HG03520 (cell line): ENCODE measurements around the gene CAMK4.

ENCODE experiments used
- ATAC-seq: cut with Tn5 transposase; IDR thresholded peaks from one replicate; pipeline ENCODE4 v1.9.1; 2021; ENCODE audit warnings: mild to moderate bottlenecking, moderate library complexity; ENCODE audit not compliant: unreplicated experiment

CAMK4 gene

DNA sequence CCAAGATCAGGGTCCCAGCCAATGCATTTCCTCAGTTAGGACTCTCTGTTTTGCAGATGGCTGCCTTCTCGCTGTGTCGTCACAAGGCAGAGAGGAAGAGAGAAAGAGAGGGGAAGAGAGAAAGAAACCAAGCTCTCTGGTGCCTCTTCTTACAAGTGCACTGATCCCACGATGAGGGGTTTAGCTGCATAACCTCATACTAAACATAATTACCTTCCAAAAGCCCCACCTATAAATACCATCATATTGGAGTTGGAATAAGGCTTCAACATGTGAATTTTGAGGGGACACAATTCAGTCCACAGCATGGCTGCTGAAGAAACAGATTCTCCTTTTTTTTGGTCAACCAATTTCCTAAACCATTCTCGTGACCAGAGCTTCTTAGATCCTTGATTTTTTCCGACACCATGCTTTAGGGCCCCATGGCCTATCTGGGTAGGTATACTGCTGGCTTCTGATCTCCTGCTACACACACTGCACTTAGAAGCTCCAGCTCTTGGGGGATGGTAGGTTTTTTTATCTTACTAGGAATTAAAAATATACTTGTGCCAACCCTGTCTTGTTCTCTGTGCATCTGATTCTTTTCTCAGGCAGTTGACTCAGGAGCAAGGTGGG is 5.1 kb downstream of the CAMK4 start:
- ATAC-seq: no peak

DNA sequence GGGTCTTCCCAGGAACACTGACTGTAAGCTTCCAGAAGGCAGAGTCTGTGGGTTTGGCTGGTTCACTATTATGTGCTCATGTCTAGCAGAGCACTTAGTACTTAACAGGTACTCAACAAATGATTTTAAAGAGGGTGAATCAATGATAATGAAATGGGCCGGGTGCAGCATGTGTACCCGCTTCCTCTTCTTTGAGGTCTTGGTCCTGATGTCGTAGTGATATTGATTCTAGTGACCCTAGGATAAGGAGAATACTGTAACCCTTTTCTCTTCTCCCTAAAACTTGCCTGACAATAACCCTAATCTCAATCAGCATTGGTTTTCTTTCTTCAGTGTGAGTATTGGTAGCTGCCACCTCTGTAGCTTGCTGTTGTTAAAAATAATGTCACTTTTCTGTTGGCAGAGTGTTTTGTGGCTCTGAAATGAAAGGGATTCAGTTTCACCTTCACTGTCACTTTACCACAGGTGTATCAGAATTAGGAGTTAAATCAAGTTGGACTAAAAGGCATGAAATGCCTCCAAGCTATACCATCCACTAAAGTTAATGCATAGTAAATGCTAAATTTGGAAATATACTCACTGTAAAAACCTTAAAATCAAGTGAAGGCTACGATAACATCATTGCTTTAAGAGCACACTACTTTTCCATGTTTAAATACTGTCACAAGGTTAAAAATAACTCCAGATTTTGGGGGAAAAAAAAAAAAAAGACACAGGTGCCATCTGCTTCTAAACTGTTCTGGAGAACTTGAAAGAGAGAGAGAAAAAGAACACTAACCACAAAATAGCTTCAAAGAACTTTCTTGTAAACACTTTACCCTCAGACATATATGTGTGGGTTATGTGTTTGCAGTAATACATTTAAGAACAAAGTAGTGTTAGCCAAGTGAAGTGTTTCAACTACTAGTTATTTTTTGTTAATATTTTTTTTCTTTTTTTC is 6.0 kb downstream of the CAMK4 start:
- no peak for ATAC-seq

DNA sequence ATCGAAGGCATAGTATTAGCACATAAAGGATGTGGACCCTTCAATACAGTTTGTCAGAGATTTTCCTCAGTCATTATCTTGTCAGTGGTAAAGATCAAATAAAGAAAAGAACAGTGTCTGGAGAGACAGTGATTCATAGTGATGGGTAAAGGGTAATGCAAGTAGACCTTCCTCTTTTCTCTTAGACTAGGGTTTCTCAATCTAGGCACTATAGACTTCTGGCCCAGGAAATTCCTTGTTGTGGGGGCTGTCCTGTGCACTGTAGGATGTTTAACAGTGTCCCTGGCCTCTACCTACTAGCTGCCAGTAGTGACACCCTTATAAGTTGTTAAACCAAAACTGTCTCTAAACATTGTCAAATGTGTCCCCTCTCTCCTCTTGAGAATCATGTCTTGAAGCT is 6.9 kb downstream of the CAMK4 start:
- no peak for ATAC-seq

DNA sequence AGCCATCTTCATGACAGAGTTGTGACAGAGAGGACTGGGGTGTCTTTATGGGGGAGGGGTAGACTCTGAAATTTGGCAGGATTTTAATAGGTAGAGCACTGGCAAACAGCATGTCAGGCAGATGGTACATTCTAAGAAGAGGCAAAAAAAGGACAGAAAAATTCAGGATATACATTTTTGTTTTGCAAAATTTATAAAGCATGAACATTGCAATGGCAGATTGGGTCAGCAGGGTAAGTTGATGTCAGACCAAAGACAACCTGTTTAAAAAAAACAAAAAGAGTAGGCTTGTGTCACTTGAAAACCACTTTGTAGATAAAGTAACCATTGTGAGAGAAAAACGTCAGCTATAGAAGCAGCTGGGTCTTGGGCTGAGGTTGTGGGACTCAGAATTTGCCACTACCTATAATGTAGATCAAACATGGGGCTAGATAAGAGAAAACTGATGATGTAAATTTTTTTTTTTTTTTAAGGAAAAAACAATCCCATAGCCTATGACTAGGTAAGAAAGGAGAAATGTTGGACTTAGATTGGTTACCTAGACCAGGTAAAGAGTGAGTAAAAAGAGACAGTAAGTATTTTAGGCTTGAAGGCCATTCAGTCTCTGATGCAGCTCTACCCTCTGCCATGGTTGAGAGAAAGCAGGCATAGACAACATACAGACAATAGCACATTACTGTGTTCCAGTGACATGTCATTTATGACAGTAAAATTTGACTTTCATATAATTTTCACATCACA is 8.3 kb downstream of the CAMK4 start:
- no peak for ATAC-seq

DNA sequence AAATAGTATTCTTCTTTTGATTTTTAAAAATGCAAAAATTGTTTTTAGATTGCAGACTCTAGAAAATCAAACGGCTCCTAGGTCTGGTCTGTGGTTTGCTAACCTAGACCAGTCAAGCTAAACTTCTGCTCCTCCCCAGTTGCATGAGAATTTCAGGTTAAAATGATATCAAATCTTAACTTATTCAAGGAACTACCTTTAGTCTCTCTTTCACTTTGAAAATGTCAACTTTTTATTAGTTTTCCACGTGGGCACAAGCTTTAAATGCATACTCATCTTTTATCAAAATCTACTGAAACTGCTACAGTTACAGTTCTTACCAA is 8.8 kb downstream of the CAMK4 start:
- no peak for ATAC-seq

DNA sequence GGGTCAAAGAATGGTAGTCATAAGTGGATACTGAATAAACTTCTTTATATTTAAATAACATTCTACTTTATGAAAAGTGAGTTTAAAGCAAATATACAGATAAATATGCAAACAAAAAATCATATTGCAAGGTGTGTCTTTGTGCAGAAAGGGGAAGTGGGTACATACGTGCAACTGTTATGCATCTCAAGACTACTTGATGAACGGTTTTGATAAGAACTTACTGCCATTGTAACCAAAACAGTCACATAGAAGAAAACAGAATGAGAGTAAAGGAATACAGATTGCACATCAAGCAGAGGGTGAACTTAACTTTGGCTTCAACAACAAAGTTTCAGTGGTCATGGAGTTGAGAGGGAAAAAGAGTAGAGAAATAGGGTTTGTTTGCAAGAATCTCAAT is 9.9 kb downstream of the CAMK4 start:
- ATAC-seq: peak; percentile 35

DNA sequence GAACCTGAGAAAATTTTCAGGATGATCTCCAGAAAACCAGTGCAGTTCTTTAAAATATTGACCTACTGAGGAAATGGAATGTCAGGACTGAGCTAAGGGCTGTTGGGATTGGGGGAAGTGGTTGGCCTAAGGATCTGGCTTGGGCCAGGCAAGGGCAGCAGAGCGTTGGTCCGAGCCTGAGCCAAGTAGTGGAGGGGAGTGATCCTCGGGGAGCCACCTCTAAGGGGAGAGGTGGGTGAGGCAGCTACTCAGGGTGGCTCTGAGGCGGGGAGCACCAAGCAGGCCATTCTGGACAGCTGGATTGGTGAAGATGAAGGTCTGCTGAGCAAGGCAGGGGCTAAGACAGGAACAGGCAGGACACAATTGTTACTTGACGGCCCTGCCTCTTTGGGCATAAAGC is 11.5 kb downstream of the CAMK4 start:
- no peak for ATAC-seq

DNA sequence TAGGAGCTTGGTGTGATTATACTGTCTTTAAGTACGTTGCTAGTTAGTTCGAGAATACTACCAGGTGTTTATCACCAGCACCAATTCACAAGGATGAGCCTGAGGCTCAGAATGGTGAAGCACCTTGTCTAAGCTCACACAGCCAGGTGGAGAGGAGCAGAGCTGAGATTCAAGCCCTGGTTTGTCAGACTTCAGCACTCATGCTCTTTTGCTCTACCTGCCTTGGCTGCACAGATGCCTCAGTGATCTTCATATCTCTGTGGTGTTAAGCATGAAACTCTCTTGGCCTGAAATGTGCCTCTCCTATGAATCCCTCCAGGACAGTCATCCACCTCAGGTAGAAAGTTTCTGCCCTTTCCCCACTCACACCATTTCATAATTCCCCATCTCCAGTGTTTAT is 12.2 kb downstream of the CAMK4 start:
- no peak for ATAC-seq

DNA sequence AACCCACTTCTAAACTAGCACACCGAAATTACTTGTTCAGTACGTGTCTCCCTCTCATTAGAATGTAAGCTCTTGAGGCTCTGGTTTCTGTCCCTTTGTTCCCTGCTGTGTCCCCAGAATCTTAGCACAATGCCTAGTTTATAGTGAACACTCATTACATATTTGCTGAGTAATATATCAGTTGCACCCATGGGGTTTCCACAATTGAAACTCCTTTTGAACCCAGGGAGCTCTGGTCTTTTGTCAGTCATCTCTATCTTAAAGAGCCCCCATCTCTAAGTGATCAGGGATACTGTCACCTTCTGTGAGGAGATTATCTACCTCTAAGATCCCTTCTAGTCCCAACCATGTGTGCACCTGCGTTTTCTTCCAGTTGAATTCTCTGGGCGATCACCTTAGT is 12.8 kb downstream of the CAMK4 start:
- ATAC-seq: no peak

DNA sequence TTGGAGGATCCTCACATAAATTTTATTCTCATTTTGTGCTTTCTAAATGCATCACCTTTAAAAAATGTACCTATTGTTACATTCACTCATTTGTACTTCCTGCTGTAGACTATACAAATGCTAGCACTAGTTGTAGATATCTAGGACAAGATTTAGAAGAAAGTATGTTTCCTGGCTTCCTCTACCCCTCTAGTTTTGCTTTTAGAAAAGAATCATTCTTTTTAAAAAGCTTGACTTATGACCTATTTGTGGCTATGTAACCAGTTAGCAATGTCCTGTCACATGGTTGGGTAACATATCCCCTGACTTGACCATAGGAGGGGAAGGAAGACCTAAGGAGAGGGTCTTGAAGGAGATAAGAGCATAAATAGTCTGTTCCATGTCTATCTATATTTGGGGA is 13.3 kb downstream of the CAMK4 start:
- no peak for ATAC-seq

DNA sequence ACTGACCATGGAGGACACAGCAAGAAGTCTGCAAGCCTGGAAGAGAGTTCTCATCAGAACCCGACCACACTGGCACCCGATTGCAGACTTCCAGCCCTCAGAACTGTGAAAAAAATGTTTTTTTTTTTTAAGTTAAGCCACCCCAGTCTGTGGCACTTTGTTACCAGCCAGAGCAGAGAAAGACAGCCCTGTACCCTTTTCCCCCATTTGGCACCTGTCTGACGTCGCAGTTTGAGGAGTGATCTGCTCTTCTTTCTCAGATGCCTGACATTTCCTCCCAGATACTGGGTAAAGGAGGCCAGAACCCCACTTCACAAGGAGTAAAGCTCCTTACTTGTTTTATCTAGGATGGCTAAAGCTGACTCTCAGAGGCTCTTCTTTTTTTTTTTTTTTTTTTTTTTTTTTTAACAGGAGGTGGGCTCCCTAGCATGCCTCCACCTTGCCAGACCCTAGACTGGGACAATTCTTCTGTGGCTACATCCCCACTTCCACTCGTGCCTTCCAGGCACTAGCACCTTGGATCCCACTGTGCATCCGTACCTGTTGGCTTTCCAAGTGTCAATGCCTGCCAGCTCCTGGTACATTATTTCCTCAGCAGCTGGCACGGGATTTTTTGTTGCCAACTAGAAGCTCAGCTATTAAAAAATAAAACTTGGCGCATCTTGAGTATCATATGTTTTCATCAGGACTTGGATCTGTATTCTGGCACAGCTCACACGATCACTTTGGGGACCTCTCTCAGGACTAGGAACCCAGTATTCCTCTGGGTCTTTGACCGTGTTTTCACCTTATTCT is 14.4 kb downstream of the CAMK4 start:
- no peak for ATAC-seq

DNA sequence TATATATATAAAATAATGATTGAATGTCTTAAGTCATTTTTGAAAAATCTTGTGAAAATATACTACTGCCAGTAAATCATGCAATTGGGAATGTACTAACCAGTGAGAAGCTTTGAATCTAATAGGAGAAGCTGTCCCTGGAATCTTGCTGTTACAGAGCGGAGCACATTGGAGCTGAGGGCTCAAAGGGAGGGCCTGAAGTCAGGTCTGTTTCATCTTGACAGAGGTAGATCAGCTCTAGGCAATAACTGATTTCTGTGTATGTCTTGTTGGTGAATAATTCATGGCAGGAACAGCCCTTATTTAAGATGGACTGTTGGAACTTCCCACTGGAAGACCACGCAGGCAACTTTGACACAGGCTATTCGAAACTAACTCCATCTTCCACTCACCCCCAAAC is 17.5 kb downstream of the CAMK4 start:
- no peak for ATAC-seq

DNA sequence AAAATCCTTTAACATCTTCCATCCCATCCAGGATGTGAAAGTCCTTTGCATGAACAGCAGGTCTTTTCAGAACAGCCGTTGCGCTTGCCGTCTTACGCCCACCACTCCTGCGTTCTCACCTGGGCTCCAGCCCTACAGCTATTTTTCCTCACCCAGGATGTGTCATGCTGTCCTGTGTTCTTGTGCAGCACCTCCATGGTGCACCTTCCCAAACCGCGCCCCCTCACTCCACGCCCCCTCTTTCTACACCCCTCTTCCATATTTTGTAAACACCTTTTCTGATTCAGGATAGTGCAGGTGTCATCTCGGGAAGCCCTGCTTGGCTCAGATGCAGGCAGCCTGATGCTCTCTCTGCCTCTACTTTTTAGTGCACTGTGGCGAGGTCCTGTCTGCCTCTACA is 18.4 kb downstream of the CAMK4 start:
- ATAC-seq: no peak

DNA sequence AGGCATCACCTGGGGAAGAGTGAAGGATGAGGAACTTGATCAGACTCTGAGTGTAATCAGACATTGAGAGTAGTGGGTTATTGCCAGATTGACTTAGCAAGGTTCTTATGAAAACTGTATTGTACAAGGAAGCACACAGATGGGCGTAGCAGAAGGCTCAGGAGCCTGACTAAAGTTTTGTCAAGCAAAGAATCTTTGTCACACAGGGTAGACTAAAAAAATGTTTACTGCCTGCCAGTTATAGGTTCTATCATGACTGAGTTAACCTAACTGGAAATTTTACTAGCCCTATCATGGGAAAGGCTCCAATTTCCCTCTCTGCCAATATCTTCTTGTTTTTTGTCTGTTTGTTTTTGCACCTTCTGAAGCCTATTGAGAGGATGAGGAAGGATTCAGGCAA is 19.1 kb downstream of the CAMK4 start:
- ATAC-seq: no peak

DNA sequence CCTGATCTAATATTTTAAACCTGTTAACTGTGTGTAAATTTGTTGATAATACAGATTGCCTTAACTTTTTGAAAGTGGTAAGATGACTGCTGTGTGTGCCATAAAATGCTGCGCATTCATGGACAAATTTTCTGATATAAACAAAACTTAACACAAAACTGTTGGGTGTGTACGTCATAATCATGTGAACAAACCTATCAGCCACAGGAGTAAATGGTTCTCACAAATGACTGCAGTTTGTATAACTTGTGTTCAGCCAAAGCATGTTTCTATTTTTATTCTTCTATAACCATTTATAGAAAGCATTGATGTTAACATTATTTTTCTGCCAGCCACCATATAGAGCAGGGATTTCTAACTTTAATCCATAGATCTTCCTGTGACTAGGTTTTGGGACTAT is 21.5 kb downstream of the CAMK4 start:
- no peak for ATAC-seq

DNA sequence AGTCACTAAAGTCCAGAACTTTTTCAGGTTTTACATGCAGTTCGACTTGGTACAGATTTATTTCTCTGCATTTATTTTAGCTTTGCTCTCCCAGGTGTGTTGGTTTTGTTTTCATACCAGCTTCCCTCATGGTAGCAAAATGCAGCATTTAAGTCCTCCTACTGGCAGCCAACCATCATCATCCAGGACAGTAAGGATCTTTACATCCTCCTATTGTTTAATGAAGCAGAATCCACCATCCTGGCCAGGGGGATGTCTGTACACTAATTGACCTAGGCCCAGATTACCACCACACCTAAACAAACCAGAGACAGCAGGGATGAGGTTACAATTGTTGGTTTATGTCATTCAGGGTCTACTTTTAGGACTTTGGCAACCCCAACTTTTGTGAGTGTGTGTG is 22.3 kb downstream of the CAMK4 start:
- ATAC-seq: no peak

DNA sequence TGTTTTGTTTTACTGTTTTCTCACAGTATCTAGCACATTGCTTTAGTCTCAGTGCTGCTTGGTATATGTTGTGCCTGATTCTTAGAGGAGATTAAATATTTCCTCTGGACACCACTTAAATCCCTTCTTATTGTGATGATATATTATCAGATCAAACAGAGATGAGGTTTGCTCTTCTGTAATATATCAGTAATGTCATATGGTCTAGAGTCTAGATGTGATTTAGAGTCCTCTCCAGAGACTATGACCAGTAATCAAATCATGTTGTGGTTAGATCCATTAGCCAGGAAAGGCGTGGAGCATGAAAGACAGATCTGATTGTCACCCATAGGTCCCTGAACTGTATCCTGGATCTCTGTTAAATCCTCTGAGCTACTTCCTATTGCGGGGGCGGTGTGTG is 24.4 kb downstream of the CAMK4 start:
- no peak for ATAC-seq

DNA sequence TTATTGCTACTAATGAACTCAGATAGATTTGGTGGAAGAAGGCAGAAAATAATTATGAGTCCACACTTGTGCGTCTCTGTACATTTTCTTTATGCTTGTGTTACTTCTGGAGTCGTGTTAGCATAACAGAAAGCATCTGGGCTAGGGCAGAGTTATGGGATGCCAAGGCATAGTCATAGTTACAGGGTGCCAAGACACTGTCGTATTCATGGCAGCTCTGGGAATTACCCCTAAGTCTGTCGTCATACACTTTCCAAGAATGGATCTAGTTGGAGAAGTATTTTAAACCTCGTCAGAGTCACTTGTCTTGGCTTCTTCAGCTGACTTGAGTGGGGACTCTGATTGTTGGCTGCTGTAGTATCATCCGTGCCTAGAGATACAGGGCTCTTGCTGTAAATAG is 27.7 kb downstream of the CAMK4 start:
- no peak for ATAC-seq

DNA sequence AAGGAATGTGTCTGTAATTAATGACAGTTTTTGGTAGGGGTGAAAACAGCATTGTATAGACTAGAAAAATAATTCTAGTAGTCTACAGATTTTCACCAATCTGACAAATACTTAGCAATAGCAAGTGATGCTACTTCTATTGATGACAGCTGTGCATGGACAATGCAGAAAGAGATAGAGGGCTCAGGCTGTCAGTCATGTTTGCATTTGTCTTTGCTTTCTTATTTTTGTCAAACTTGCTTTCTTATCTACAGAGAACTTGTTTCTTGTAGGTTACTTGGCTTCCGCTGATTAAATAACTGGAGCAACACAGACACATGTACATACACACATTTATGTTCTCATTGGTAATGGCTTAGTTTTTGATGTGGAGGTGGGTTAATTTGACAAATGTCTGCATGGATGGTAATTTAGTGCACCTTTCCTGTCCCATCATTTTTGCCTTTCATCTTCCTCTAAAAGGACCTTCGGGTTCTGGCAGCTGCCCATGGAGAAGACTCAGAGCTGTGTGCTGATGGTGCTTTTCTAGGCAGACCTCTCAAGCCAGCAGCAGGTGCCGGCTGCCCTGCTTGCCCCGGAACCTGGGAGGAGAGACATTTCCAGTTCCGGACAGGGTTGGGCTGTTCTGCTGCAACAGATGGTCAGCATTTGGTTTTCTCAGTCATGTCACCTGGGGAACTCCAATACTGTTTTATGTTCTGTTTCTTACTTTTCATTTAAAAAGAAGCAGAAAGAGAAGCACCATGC is 28.8 kb downstream of the CAMK4 start:
- peak; percentile 73 for ATAC-seq

DNA sequence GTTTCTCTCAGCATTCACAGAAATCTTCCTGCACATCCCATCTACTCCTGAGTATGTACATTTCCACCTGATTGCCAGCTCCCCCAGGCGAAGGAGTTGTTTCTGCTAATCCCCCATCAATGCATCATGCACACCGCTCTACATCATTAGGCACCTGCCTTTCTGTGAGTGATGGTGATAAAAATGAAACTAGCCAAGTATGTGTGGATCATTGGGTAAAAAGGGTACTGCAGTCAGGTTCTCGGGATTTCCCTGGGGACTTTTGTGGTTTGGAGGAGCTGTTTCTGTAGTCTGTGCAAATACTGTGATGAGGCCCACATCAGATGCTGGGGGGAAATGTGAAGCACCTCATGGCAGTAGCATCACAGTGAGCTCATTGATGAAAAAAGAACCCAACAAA is 30.4 kb downstream of the CAMK4 start:
- peak; percentile 72 for ATAC-seq

DNA sequence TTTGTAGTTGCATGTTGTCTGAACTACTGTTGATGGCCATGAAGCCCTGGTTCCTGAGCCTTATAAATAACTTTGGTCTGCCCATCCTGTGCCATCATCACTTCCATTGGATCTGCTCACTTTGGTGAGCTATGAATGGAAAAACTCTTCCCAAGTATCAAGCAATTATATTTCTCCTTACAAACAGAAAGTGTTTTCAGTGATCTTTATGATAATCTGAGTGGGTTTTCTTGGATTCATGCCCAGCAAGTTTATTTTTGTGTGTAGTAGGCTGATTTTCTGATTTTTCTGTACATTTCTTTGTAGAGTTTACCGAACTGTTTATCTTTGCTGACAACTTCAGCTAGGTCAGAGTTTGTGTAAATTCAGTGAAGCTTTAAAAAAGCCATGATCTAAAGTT is 31.0 kb downstream of the CAMK4 start:
- no peak for ATAC-seq
